ENCODE results near the gene ZNF223.

ZNF223 gene

GRCh38 chr19:44071824-44072542 lies 20.1 kb downstream of the ZNF223 start, which contains the start of gene ZNF284:
Gene ZNF284, plus strand, starts transcription at chr19:44072159. Its CDS starts 4,231 bp downstream, at chr19:44076390.
- Histone ChIP-seq H3K4me1 (ENCODE audit: insufficient read depth, low read length) (peaks cover 3% of the 10 kb centered on the region), H3K27ac (ENCODE audit: low read depth, low read length) (peak within 1 kb of the TSS; percentile 62), H3K36me3 (ENCODE audit: insufficient read depth, low read length) (peaks cover under 1% of the 10 kb centered on the region), H3K9ac (ENCODE audit: low read length) (peak within 1 kb of the TSS; percentile 56), H3K9me3 (ENCODE audit: low read length) (peaks cover 11% of the 10 kb centered on the region), H3K27me3 (ENCODE audit: control insufficient read depth in 1 of 2, insufficient read depth in 2 of 2, low read length in 2 of 2) (no peaks in the 10 kb centered on the region), H3K4me3 (ENCODE audit: low read depth in 1 of 2, low read length in 2 of 2) (peak within 1 kb of the TSS; percentile 82 to 92)

- Histone ChIP-seq H3K36me3 (ENCODE audit: insufficient read depth, low read length) (peaks cover 3% of the 10 kb centered on the region), H3K27me3 (ENCODE audit: control insufficient read depth in 1 of 2, insufficient read depth in 2 of 2, low read length in 2 of 2) (no peaks in the 10 kb centered on the region), H3K9me3 (ENCODE audit: low read length) (peaks cover 3% of the 10 kb centered on the region), H3K4me3 (ENCODE audit: low read depth in 1 of 2, low read length in 2 of 2) (peak overlapping the region; percentile 82 to 92), H3K27ac (ENCODE audit: low read depth, low read length) (peak overlapping the region; percentile 62), H3K9ac (ENCODE audit: low read length) (peak overlapping the region; percentile 56), H3K4me1 (ENCODE audit: insufficient read depth, low read length) (peaks cover 3% of the 10 kb centered on the region)
These were observed 20.9 kb downstream of the ZNF223 start for GRCh38 chr19:44072543-44073401.

DNA sequence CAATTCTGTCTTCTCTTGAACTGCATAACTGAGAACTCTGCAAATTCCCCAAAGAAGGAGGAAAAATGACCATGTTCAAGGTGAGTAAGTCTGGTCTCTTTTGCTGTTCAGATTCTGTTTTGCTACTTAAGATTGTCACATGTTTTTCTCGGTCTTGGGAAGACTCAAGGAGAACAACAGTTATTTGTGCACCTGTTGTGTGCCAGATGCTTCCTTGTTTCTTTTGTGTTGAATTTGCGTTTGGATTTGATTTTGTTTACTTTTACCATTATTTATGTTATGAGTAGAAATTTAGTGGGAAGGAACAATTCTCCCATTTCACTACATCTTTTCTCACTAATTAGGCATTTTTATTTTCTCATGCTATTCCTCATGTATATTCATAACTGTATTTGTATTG lies 24.5 kb downstream of the ZNF223 start:
- Histone ChIP-seq H3K36me3 (ENCODE audit: insufficient read depth, low read length) (peaks cover 11% of the 10 kb centered on the region), H3K9ac (ENCODE audit: low read length) (no peak overlapping the region), H3K4me1 (ENCODE audit: insufficient read depth, low read length) (peaks cover 3% of the 10 kb centered on the region), H3K27ac (ENCODE audit: low read depth, low read length) (no peak overlapping the region), H3K9me3 (ENCODE audit: low read length) (no peaks in the 10 kb centered on the region), H3K4me3 (ENCODE audit: low read depth in 1 of 2, low read length in 2 of 2) (no peak overlapping the region), H3K27me3 (ENCODE audit: control insufficient read depth in 1 of 2, insufficient read depth in 2 of 2, low read length in 2 of 2) (no peaks in the 10 kb centered on the region)

DNA sequence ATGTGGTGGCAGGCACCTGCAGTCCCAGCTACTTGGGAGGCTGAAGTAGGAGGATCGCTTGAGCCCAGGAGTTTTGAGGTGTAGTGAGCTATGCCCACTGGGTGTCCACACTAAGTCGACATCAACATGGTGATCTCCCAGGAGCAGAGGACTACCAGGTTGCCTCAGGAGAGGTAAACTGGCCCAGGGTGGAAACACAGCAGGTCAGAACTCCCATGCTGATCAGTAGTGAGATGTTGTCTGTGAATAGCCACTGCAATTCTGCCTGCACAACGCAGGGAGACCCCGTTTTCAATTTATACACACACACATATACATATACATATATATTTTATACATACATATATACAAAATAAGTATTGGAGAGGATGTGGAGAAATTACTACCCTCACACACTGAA lies 40.3 kb downstream of the ZNF223 start:
- Histone ChIP-seq H3K4me3 (ENCODE audit: low read depth in 1 of 2, low read length in 2 of 2) (no peak overlapping the region), H3K9me3 (ENCODE audit: low read length) (no peaks in the 10 kb centered on the region), H3K9ac (ENCODE audit: low read length) (no peak overlapping the region), H3K27me3 (ENCODE audit: control insufficient read depth in 1 of 2, insufficient read depth in 2 of 2, low read length in 2 of 2) (no peaks in the 10 kb centered on the region), H3K36me3 (ENCODE audit: insufficient read depth, low read length) (peaks cover 4% of the 10 kb centered on the region), H3K4me1 (ENCODE audit: insufficient read depth, low read length) (peaks cover 5% of the 10 kb centered on the region), H3K27ac (ENCODE audit: low read depth, low read length) (no peak overlapping the region)

GRCh38 chr19:44093931-44094765 lies 42.3 kb downstream of the ZNF223 start, which contains the start of gene ZNF224:
Gene ZNF224, plus strand, starts transcription at chr19:44094361. Its CDS starts 3,513 bp downstream, at chr19:44097874.
- Histone ChIP-seq H3K27me3 (ENCODE audit: control insufficient read depth in 1 of 2, insufficient read depth in 2 of 2, low read length in 2 of 2) (no peaks in the 10 kb centered on the region), H3K4me3 (ENCODE audit: low read depth in 1 of 2, low read length in 2 of 2) (peak within 1 kb of the TSS; percentile 88 to 93), H3K9ac (ENCODE audit: low read length) (peak within 1 kb of the TSS; percentile 93), H3K36me3 (ENCODE audit: insufficient read depth, low read length) (peaks cover 20% of the 10 kb centered on the region), H3K27ac (ENCODE audit: low read depth, low read length) (peak within 1 kb of the TSS; percentile 53), H3K4me1 (ENCODE audit: insufficient read depth, low read length) (peaks cover 5% of the 10 kb centered on the region), H3K9me3 (ENCODE audit: low read length) (no peaks in the 10 kb centered on the region)

DNA sequence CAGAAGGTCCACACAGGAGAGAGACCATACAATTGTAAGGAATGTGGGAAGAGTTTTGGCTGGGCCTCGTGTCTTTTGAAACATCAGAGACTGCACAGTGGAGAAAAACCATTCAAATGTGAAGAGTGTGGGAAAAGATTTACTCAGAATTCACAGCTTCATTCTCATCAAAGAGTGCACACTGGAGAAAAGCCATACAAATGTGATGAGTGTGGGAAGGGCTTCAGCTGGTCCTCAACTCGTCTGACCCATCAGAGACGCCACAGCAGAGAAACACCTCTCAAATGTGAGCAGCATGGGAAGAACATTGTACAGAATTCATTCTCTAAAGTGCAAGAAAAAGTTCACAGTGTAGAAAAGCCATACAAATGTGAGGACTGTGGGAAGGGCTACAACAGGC lies 55.9 kb downstream of the ZNF223 start:
- H3K9me3 ChIP-seq (ENCODE audit: low read length) = peaks cover 36% of the 10 kb centered on the region
- H3K27me3 ChIP-seq (ENCODE audit: control insufficient read depth in 1 of 2, insufficient read depth in 2 of 2, low read length in 2 of 2) = no peaks in the 10 kb centered on the region
- H3K36me3 ChIP-seq (ENCODE audit: insufficient read depth, low read length) = peaks cover 34% of the 10 kb centered on the region
- H3K27ac ChIP-seq (ENCODE audit: low read depth, low read length) = no peak overlapping the region
- H3K9ac ChIP-seq (ENCODE audit: low read length) = no peak overlapping the region
- peaks cover 7% of the 10 kb centered on the region for H3K4me1 ChIP-seq (ENCODE audit: insufficient read depth, low read length)
- peak overlapping the region; percentile 11 to 29 for H3K4me3 ChIP-seq (ENCODE audit: low read depth in 1 of 2, low read length in 2 of 2)

GRCh38 chr19:44109458-44109857 lies 57.6 kb downstream of the ZNF223 start:
- peaks cover 36% of the 10 kb centered on the region for H3K9me3 ChIP-seq (ENCODE audit: low read length)
- H3K27me3 ChIP-seq (ENCODE audit: control insufficient read depth in 1 of 2, insufficient read depth in 2 of 2, low read length in 2 of 2) = no peaks in the 10 kb centered on the region
- H3K4me3 ChIP-seq (ENCODE audit: low read depth in 1 of 2, low read length in 2 of 2) = no peak overlapping the region
- H3K27ac ChIP-seq (ENCODE audit: low read depth, low read length) = no peak overlapping the region
- peaks cover 17% of the 10 kb centered on the region for H3K36me3 ChIP-seq (ENCODE audit: insufficient read depth, low read length)
- H3K9ac ChIP-seq (ENCODE audit: low read length) = no peak overlapping the region
- H3K4me1 ChIP-seq (ENCODE audit: insufficient read depth, low read length) = peaks cover 12% of the 10 kb centered on the region

- Histone ChIP-seq H3K9ac (ENCODE audit: low read length) (no peak overlapping the region), H3K36me3 (ENCODE audit: insufficient read depth, low read length) (peaks cover 17% of the 10 kb centered on the region), H3K27me3 (ENCODE audit: control insufficient read depth in 1 of 2, insufficient read depth in 2 of 2, low read length in 2 of 2) (no peaks in the 10 kb centered on the region), H3K27ac (ENCODE audit: low read depth, low read length) (no peak overlapping the region), H3K9me3 (ENCODE audit: low read length) (peaks cover 21% of the 10 kb centered on the region), H3K4me3 (ENCODE audit: low read depth in 1 of 2, low read length in 2 of 2) (peak overlapping the region in 1 of 2 donors; percentile 86), H3K4me1 (ENCODE audit: insufficient read depth, low read length) (peaks cover 13% of the 10 kb centered on the region)
These were observed 60.2 kb downstream of the ZNF223 start for GRCh38 chr19:44111910-44112463.

DNA sequence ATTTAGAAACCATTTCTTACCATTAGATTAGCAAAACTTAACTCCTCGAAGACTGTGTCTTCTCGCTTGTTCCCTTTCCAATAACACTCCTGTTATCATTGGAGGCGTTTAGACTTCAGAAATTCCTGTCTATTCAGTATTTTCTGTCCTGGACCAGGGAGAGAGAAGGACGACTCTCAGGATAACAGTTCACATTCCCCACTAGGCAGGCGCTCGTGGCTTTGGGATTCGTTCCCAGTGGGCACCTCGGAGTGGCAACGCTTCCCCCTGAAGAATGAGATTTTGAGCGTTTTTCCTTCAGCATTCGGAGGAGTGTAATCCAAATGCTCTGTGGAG lies 60.9 kb downstream of the ZNF223 start:
- H3K27ac ChIP-seq (ENCODE audit: low read depth, low read length) = no peak overlapping the region
- H3K9me3 ChIP-seq (ENCODE audit: low read length) = peaks cover 13% of the 10 kb centered on the region
- peak overlapping the region; percentile 72 to 86 for H3K4me3 ChIP-seq (ENCODE audit: low read depth in 1 of 2, low read length in 2 of 2)
- peaks cover 11% of the 10 kb centered on the region for H3K36me3 ChIP-seq (ENCODE audit: insufficient read depth, low read length)
- no peaks in the 10 kb centered on the region for H3K27me3 ChIP-seq (ENCODE audit: control insufficient read depth in 1 of 2, insufficient read depth in 2 of 2, low read length in 2 of 2)
- H3K9ac ChIP-seq (ENCODE audit: low read length) = peak overlapping the region; percentile 93
- peaks cover 13% of the 10 kb centered on the region for H3K4me1 ChIP-seq (ENCODE audit: insufficient read depth, low read length)

DNA sequence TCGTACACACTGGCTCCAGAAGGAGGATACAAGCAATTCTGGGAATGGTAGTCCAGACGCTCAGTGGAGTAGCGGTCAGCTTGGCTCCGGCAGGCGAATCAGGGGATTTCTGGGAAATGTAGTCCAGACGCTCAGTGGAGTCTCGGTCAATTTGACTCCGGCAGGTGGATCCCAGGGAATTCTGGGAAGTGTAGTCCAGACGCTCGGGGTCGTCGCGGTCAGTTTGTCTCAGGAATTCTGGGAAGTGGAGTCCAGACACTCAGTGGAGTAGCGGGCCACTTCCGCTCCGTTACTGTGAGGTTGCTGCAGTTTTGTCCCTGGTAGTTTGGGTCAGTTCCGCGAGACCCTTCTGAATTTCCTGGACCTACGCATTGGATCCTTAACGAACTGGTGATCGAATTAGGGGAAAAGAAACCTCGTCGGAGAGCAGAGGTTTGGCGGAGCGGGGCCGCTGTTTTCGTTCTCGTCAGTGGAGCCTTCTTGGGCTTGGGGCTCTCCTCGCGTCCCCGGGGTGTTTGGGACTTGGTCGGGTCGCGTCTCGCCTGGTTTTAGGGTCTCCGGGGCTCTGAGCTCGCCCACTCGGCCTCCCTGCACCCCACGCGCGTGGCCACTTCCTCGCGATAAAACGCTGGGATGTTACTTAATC lies 61.4 kb downstream of the ZNF223 start, which contains the start of gene ZNF225:
Gene ZNF225, plus strand, starts transcription at position 262 of the 646 bp plus-strand sequence. CDS start 2,429 bp downstream, outside the sequence.
- Histone ChIP-seq H3K4me3 (ENCODE audit: low read depth in 1 of 2, low read length in 2 of 2) (peak within 1 kb of the TSS; percentile 72 to 86), H3K27ac (ENCODE audit: low read depth, low read length) (peak within 1 kb of the TSS; percentile 62), H3K9ac (ENCODE audit: low read length) (peak within 1 kb of the TSS; percentile 93), H3K27me3 (ENCODE audit: control insufficient read depth in 1 of 2, insufficient read depth in 2 of 2, low read length in 2 of 2) (no peaks in the 10 kb centered on the region), H3K9me3 (ENCODE audit: low read length) (peaks cover 8% of the 10 kb centered on the region), H3K4me1 (ENCODE audit: insufficient read depth, low read length) (peaks cover 13% of the 10 kb centered on the region), H3K36me3 (ENCODE audit: insufficient read depth, low read length) (peaks cover 13% of the 10 kb centered on the region)

Data from muscle layer of colon (tissue), 2 donors.